HepG2 (cell line): ENCODE results near the gene FARSB. TPM values are rescaled to one million over a fixed set of nuclear protein-coding genes. Genes with fewer than 3 reads are reported as not detected.

Experiments
- ATAC-seq: fragments of 200-7000 bp; cut with Tn5 transposase; 3 replicates; pipeline ENCODE4 v1.9.1; 2020; ENCODE audit warnings: mild to moderate bottlenecking, moderate library complexity
- BruUV-seq: library from RNA; stranded (reverse); fragments of 400-500 nt; replicated peaks from 2 replicates; lab custom pipeline; 2021; lab: Mats Ljungman, UMichigan
- CTCF ChIA-PET: fragments of 300-600 bp; formaldehyde crosslinking; extraction: SDS; loops from one replicate; lab custom pipeline; 2021; ENCODE audit warnings: low total read pairs, inconsistent platforms, low intra/inter-chr PET ratio; lab: Yijun Ruan, JAX
- POLR2A ChIA-PET: fragments of 350-600 bp; sonication (Branson Sonifier 250); formaldehyde crosslinking; loops from one replicate; lab custom pipeline; 2020; ENCODE audit warnings: antibody characterized with exemption, inconsistent platforms; lab: Yijun Ruan, JAX
- DNase-seq: peaks from one replicate; pipeline ENCODE4 v3.0.0-alpha.2; 2015; ENCODE audit warnings: low spot score
- FAIRE-seq: peaks from 3 replicates; lab custom pipeline; 2011; peaks lifted over from hg19 to GRCh38; lab: Jason Lieb, UNC
- H2AFZ ChIP-seq: one replicate; pipeline ENCODE4 v1.6.1; 2011; ENCODE audit warnings: low read length, inconsistent platforms
- H3K27ac ChIP-seq: fragments of 300-600 bp; 3 replicates; pipeline ENCODE4 v1.8.0; 2011; ENCODE audit warnings: mixed run types, mild to moderate bottlenecking, mixed read lengths, low read length, inconsistent platforms; ENCODE audit not compliant: insufficient read depth; ENCODE audit errors: extremely low read length
- H3K27me3 ChIP-seq, 2 experiments: fragments of 200-600 bp in 1 of 2; 2 replicates in 1 of 2; 3 replicates in 1 of 2; pipeline versions ENCODE4 v1.6.0 to v1.8.0; 2011; ENCODE audit warnings: low read length in 2 of 2, mild to moderate bottlenecking in 2 of 2, moderate library complexity in 2 of 2, inconsistent platforms in 1 of 2; ENCODE audit not compliant: insufficient read depth in 2 of 2, control insufficient read depth in 1 of 2
- H3K36me3 ChIP-seq, 2 experiments: fragments of 200-600 bp in 1 of 2; replicated peaks in 1 of 2; 2 replicates in 1 of 2; 3 replicates in 1 of 2; pipeline versions ENCODE4 v1.5.1 to v1.8.0; 2011; ENCODE audit warnings: low read length in 2 of 2, inconsistent platforms in 1 of 2; ENCODE audit not compliant: insufficient read depth in 2 of 2, control insufficient read depth in 1 of 2
- H3K4me1 ChIP-seq: 2 replicates; pipeline ENCODE4 v1.5.1; 2012; ENCODE audit warnings: low read length, inconsistent platforms; ENCODE audit not compliant: insufficient read depth
- H3K4me2 ChIP-seq: 2 replicates; pipeline ENCODE4 v1.6.0; 2011; ENCODE audit warnings: low read depth, low read length, inconsistent platforms
- H3K4me3 ChIP-seq, 3 experiments: fragments of 200-600 bp in 1 of 3; sonication (generic), shearing (Covaris generic) in 1 of 3; replicated peaks in 1 of 3; 2 replicates each; pipeline ENCODE4 v1.5.1; 2011 to 2016; ENCODE audit warnings: low read length in 3 of 3, inconsistent platforms in 2 of 3, low read depth in 2 of 3, mild to moderate bottlenecking in 2 of 3, control low read depth in 1 of 3, mixed read lengths in 1 of 3; ENCODE audit not compliant: insufficient read depth in 1 of 3
- H3K79me2 ChIP-seq: one replicate; pipeline ENCODE4 v1.6.1; 2011; ENCODE audit warnings: low read length, inconsistent platforms; ENCODE audit not compliant: insufficient read depth
- H3K9ac ChIP-seq: 2 replicates; pipeline ENCODE4 v1.6.0; 2011; ENCODE audit warnings: mild to moderate bottlenecking, low read depth, low read length, inconsistent platforms; ENCODE audit not compliant: insufficient read depth
- H3K9me3 ChIP-seq: 2 replicates; pipeline ENCODE4 v1.5.1; 2012; ENCODE audit warnings: mild to moderate bottlenecking, low read length
- H4K20me1 ChIP-seq: 2 replicates; pipeline ENCODE4 v1.6.0; 2011; ENCODE audit warnings: inconsistent platforms, mild to moderate bottlenecking, low read length, moderate library complexity; ENCODE audit not compliant: insufficient read depth
- ATF7-NPFF ChIP-seq: sonication (generic); formaldehyde crosslinking; IDR thresholded peaks from 2 replicates; pipeline ENCODE4 v1.8.1; 2023; ENCODE audit warnings: mild to moderate bottlenecking, low read depth, missing genetic modification reagents, moderate library complexity
- FOXK2 ChIP-seq: fragments of 450-650 bp; IDR thresholded peaks from 2 replicates; pipeline ENCODE4 v1.6.1; 2016
- JUN ChIP-seq: sonication (generic); formaldehyde crosslinking; IDR thresholded peaks from 2 replicates; pipeline ENCODE4 v1.4.0; 2020; ENCODE audit warnings: mild to moderate bottlenecking, missing genetic modification reagents
- MBD4 ChIP-seq: IDR thresholded peaks from 2 replicates; pipeline ENCODE4 v1.6.1; 2012; ENCODE audit warnings: low read length, inconsistent platforms, borderline replicate concordance
- MEIS1 ChIP-seq: sonication (generic); formaldehyde crosslinking; IDR thresholded peaks from 2 replicates; pipeline ENCODE4 v1.9.0; 2021; ENCODE audit warnings: mild to moderate bottlenecking, missing genetic modification reagents, moderate library complexity, borderline replicate concordance
- PITX1 ChIP-seq: sonication (generic); formaldehyde crosslinking; IDR thresholded peaks from 2 replicates; pipeline ENCODE4 v1.5.1; 2020; ENCODE audit warnings: mild to moderate bottlenecking, missing genetic modification reagents
- RNF2 ChIP-seq: fragments of 450-650 bp; conservative IDR thresholded peaks from 2 replicates; pipeline ENCODE4 v1.6.1; 2016; ENCODE audit warnings: low read depth
- SATB2 ChIP-seq: sonication (generic); formaldehyde crosslinking; IDR thresholded peaks from 2 replicates; pipeline ENCODE4 v1.5.0; 2020; ENCODE audit warnings: missing genetic modification reagents
- ZBTB7A ChIP-seq: sonication (generic); formaldehyde crosslinking; IDR thresholded peaks from 2 replicates; pipeline ENCODE4 v1.8.0; 2022; ENCODE audit warnings: mild to moderate bottlenecking, missing genetic modification reagents
- ZNF160 ChIP-seq: sonication (generic); formaldehyde crosslinking; IDR thresholded peaks from 2 replicates; pipeline ENCODE4 v1.8.0; 2022; ENCODE audit warnings: mild to moderate bottlenecking, inconsistent platforms, missing genetic modification reagents
- ZNF225 ChIP-seq: sonication (generic); formaldehyde crosslinking; IDR thresholded peaks from 2 replicates; pipeline ENCODE4 v1.4.0; 2020; ENCODE audit warnings: mild to moderate bottlenecking, missing genetic modification reagents
- ZNF282 ChIP-seq: fragments of 450-650 bp; IDR thresholded peaks from 2 replicates; pipeline ENCODE4 v1.6.1; 2018; ENCODE audit not compliant: partially characterized antibody
- ZNF343 ChIP-seq: sonication (generic); formaldehyde crosslinking; IDR thresholded peaks from 2 replicates; pipeline ENCODE4 v1.4.0; 2020; ENCODE audit warnings: mild to moderate bottlenecking, missing genetic modification reagents
- ZSCAN21 ChIP-seq: sonication (generic); formaldehyde crosslinking; IDR thresholded peaks from 2 replicates; pipeline ENCODE4 v1.8.0; 2022; ENCODE audit warnings: mild to moderate bottlenecking, missing genetic modification reagents, moderate library complexity, borderline replicate concordance
- WGBS: methylation state at CpG from one replicate; pipeline ENCODE4 v1.1.6; 2017; ENCODE audit warnings: low lambda C conversion rate; 5-methylcytosine and 5-hydroxymethylcytosine counted together
- in situ Hi-C: cut with HindIII; loops from 2 replicates; pipeline ENCODE4 v1.10.0; 2017; ENCODE audit warnings: low pct_unique_long_range_greater_than_20kb; ENCODE audit not compliant: extremely low pct_ligation_motif_present
- intact Hi-C: fragments of 100-400 bp; cut with micrococcal nuclease; formaldehyde crosslinking; loops from one replicate; pipeline ENCODE4 v1.10.0; 2022; ENCODE audit not compliant: unreplicated experiment
- polyA plus RNA-seq, 8 experiments: library from polyadenylated mRNA; depleted of rRNA in 3 of 8; stranded (reverse) in 7 of 8; unstranded in 1 of 8; fragments of >200 nt; fragmentation: Illumina TruSeq in 4 of 8; extraction: Trizol in 4 of 8; gene quantifications; 2 replicates each; pipeline versions ENCODE4 v1.2.1 to v1.2.3, GENCODE V29; 2011 to 2016; ENCODE audit warnings: low read depth in 4 of 8, missing spikeins in 1 of 8, mixed read lengths in 1 of 8; ENCODE audit not compliant: insufficient read depth in 1 of 8
- total RNA-seq, 5 experiments: library from RNA; depleted of rRNA; stranded (reverse); fragments of >200 nt; fragmentation: Illumina TruSeq; extraction: Trizol; gene quantifications; 2 replicates each; pipeline ENCODE4 v1.2.3, GENCODE V29; 2016; ENCODE audit warnings: low read depth in 1 of 5
- TF ChIP-seq, protein P1 (sequence below): sonication (generic); formaldehyde crosslinking; IDR thresholded peaks from 2 replicates; pipeline ENCODE4 v1.5.0; 2020; ENCODE audit warnings: mild to moderate bottlenecking, missing genetic modification reagents, borderline replicate concordance
- TF ChIP-seq, protein P2 (sequence below): sonication (generic); formaldehyde crosslinking; IDR thresholded peaks from 2 replicates; pipeline ENCODE4 v1.8.1; 2023; ENCODE audit warnings: missing genetic modification reagents, mild to moderate bottlenecking, borderline replicate concordance
- TF ChIP-seq, protein P3 (sequence below): sonication (generic); formaldehyde crosslinking; IDR thresholded peaks from 2 replicates; pipeline ENCODE4 v1.4.0; 2020; ENCODE audit warnings: missing genetic modification reagents
- TF ChIP-seq, protein P4 (sequence below): sonication (generic); formaldehyde crosslinking; IDR thresholded peaks from 2 replicates; pipeline ENCODE4 v1.5.0; 2020; ENCODE audit warnings: missing genetic modification reagents

FARSB gene
- total and polyA plus RNA-seq, 2 of the 13 experiments (the other 11 are each of a cell fraction or from before 2014, with no cell fraction given): 23.3 to 45.9 TPM

DNA sequence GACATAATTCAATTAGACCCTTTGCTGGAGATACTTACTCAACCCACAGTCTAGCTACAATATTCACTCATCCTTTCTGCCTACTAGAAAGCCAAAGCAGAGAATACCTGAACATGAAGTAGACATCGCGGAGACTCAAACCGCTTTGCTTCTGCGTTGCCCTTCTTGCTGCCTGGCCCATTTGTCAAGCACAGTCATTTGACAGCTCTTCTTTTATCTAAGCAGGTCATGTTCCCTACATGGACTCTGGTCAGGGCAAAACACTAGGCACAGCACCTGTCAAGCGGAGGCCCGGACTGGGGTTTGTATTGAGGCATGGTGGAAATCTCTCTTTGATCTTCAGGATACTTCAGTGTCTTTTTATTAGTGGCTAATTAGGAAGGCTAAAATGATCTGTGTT, 89.7 kb downstream of the FARSB start (continued):
- TF ChIP-seq, protein P1, sequence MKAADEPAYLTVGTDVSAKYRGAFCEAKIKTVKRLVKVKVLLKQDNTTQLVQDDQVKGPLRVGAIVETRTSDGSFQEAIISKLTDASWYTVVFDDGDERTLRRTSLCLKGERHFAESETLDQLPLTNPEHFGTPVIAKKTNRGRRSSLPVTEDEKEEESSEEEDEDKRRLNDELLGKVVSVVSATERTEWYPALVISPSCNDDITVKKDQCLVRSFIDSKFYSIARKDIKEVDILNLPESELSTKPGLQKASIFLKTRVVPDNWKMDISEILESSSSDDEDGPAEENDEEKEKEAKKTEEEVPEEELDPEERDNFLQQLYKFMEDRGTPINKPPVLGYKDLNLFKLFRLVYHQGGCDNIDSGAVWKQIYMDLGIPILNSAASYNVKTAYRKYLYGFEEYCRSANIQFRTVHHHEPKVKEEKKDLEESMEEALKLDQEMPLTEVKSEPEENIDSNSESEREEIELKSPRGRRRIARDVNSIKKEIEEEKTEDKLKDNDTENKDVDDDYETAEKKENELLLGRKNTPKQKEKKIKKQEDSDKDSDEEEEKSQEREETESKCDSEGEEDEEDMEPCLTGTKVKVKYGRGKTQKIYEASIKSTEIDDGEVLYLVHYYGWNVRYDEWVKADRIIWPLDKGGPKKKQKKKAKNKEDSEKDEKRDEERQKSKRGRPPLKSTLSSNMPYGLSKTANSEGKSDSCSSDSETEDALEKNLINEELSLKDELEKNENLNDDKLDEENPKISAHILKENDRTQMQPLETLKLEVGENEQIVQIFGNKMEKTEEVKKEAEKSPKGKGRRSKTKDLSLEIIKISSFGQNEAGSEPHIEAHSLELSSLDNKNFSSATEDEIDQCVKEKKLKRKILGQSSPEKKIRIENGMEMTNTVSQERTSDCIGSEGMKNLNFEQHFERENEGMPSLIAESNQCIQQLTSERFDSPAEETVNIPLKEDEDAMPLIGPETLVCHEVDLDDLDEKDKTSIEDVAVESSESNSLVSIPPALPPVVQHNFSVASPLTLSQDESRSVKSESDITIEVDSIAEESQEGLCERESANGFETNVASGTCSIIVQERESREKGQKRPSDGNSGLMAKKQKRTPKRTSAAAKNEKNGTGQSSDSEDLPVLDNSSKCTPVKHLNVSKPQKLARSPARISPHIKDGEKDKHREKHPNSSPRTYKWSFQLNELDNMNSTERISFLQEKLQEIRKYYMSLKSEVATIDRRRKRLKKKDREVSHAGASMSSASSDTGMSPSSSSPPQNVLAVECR: no peak
- no peak for TF ChIP-seq MBD4
- TF ChIP-seq, protein P2, sequence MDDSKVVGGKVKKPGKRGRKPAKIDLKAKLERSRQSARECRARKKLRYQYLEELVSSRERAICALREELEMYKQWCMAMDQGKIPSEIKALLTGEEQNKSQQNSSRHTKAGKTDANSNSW: no peak
- TF ChIP-seq ZNF282: no peak
- no peak for TF ChIP-seq JUN (CRISPR knock-in tag)

DNA sequence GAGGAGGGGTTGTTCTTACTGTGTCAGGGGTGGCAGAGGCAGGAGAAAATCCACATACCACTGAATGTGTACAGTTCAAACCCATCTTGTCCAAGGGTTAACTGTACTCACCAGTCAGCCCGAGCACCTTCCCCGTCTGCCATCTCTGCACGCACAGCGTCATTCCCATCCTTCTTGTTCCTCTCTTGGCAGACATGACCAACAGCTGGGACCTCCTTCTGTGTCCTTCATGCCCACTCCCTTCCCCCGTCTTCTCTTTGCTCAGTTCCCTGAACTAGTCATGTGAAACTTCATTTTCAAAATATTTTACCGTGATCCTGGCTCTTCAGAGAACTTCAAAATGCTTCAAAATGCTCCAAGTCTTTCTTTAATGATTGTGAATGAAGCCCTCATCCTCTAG, 92.0 kb downstream of the FARSB start:
- Histone ChIP-seq H3K4me3 (no peak overlapping the region), H3K9me3 (no peaks in the 10 kb centered on the region), H2AFZ (no peak overlapping the region), H3K27me3 (no peaks in the 10 kb centered on the region), H4K20me1 (no peaks in the 10 kb centered on the region), H3K36me3 (no peaks in the 10 kb centered on the region; a peak in 1 of 5 replicates), H3K4me1 (no peaks in the 10 kb centered on the region), H3K79me2 (no peaks in the 10 kb centered on the region), H3K27ac (no peak overlapping the region), H3K4me2 (no peak overlapping the region), H3K9ac (no peak overlapping the region)
- FAIRE-seq (no peak), ATAC-seq (no peak), DNase-seq (no peak)
- in situ Hi-C loops (loop anchor here (5.0 kb wide), 2 partner anchors 252 to 512 kb away; no protein-coding TSS in a partner anchor), intact Hi-C loops (loop anchor here (2.0 kb wide), 1 partner anchor 245 kb away; no protein-coding TSS in a partner anchor)
- WGBS: 93% methylated on average over 6 of the region's 6 CpGs
- POLR2A ChIA-PET: no interaction called here
- no TSS peak for BruUV-seq
- CTCF ChIA-PET: no interaction called here
- TF ChIP-seq SATB2 (CRISPR knock-in tag) (no peak), ATF7-NPFF (CRISPR knock-in tag) (no peak), ZNF225 (CRISPR knock-in tag) (no peak), MEIS1 (CRISPR knock-in tag) (no peak), ZBTB7A (CRISPR knock-in tag) (no peak), RNF2 (no peak), ZNF343 (CRISPR knock-in tag) (no peak), PITX1 (CRISPR knock-in tag) (no peak), ZNF160 (CRISPR knock-in tag) (no peak), FOXK2 (no peak), ZSCAN21 (CRISPR knock-in tag) (no peak)
- TF ChIP-seq, protein P3, sequence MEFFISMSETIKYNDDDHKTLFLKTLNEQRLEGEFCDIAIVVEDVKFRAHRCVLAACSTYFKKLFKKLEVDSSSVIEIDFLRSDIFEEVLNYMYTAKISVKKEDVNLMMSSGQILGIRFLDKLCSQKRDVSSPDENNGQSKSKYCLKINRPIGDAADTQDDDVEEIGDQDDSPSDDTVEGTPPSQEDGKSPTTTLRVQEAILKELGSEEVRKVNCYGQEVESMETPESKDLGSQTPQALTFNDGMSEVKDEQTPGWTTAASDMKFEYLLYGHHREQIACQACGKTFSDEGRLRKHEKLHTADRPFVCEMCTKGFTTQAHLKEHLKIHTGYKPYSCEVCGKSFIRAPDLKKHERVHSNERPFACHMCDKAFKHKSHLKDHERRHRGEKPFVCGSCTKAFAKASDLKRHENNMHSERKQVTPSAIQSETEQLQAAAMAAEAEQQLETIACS (CRISPR knock-in tag): no peak
- TF ChIP-seq, protein P4, sequence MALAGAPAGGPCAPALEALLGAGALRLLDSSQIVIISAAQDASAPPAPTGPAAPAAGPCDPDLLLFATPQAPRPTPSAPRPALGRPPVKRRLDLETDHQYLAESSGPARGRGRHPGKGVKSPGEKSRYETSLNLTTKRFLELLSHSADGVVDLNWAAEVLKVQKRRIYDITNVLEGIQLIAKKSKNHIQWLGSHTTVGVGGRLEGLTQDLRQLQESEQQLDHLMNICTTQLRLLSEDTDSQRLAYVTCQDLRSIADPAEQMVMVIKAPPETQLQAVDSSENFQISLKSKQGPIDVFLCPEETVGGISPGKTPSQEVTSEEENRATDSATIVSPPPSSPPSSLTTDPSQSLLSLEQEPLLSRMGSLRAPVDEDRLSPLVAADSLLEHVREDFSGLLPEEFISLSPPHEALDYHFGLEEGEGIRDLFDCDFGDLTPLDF (CRISPR knock-in tag): no peak
